Measurements from ENCODE around the gene CALR3.

DNA sequence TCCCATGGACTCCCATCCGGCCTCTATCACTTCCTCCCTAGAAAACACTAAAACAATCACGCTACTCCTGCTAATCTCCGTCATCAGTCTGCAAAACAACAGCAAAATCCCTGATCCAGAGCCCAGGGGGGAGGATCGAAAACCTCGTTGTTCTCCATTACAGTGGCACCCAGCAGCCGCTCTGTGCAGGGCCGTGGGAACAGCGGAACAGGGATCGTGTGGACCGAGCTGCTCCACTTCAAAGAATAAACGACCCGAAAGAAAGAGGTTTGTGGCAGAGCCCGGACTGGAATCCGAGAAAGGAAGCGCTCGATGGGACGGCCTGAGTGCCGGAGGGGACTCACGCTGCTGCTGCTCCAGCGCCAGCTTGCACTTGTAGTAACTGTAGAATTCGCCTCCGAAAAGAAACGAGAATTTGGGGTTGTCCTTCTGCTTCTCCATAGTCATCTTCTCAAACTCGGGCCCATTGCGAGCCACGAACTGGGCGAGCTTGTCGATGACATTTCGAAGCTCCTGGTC is 45.6 kb upstream of the CALR3 start:
- no peak for TF ChIP-seq POLR2AphosphoS5 (IDR thresholded peaks at IDR 0.05)
- TF ChIP-seq, protein P1, sequence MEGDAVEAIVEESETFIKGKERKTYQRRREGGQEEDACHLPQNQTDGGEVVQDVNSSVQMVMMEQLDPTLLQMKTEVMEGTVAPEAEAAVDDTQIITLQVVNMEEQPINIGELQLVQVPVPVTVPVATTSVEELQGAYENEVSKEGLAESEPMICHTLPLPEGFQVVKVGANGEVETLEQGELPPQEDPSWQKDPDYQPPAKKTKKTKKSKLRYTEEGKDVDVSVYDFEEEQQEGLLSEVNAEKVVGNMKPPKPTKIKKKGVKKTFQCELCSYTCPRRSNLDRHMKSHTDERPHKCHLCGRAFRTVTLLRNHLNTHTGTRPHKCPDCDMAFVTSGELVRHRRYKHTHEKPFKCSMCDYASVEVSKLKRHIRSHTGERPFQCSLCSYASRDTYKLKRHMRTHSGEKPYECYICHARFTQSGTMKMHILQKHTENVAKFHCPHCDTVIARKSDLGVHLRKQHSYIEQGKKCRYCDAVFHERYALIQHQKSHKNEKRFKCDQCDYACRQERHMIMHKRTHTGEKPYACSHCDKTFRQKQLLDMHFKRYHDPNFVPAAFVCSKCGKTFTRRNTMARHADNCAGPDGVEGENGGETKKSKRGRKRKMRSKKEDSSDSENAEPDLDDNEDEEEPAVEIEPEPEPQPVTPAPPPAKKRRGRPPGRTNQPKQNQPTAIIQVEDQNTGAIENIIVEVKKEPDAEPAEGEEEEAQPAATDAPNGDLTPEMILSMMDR (IDR thresholded peaks at IDR 0.05) = no peak
- TF ChIP-seq POLR2A (IDR thresholded peaks at IDR 0.05) = no peak
